HL-60/S4 treated with phorbol 12-myristate 13-acetate at 8.2 ng/mL for 4 days and 3 days (cell line): ENCODE measurements around the gene CFAP251.

Experiments used
- in situ Hi-C: fragments of 300-500 bp; cut with MboI; formaldehyde crosslinking; loops from 2 replicates; pipeline ENCODE4 v1.15.0; 2022; ENCODE audit warnings: low sequenced_read_pairs

Gene CFAP251

GRCh38 chr12:122046145-122046544, 127.8 kb downstream of the CFAP251 start:
- in situ Hi-C loops, result no loop called here

- in situ Hi-C loops, result no loop called here
These were observed 129.8 kb downstream of the CFAP251 start for GRCh38 chr12:122048151-122048550.

- in situ Hi-C loops, result loop anchor here (10.0 kb wide), 1 partner anchor 145 kb away; no protein-coding TSS in a partner anchor
These were observed 131.4 kb downstream of the CFAP251 start for GRCh38 chr12:122049827-122050226.

- in situ Hi-C loops, result loop anchor here (10.0 kb wide), 1 partner anchor 144 kb away; no protein-coding TSS in a partner anchor
These were observed 132.3 kb downstream of the CFAP251 start for GRCh38 chr12:122050706-122051105.

GRCh38 chr12:122051231-122051876, 133.0 kb downstream of the CFAP251 start:
- in situ Hi-C loops, result loop anchor here (10.0 kb wide), 1 partner anchor 143 kb away; no protein-coding TSS in a partner anchor

- in situ Hi-C loops, result loop anchor here (10.0 kb wide), 1 partner anchor 143 kb away; no protein-coding TSS in a partner anchor
These were observed 133.9 kb downstream of the CFAP251 start for GRCh38 chr12:122052285-122052684.
